OCI-LY3 (cell line): ENCODE data around the gene ERBB2.

Experiments
- EZH2phosphoT487 ChIP-seq: fragments of 200-600 bp; shearing (Covaris generic); IDR thresholded peaks from 2 replicates; pipeline ENCODE4 v1.6.1; 2018; ENCODE audit warnings: antibody characterized with exemption, mixed run types, low read depth
- TF ChIP-seq, protein P1 (sequence below): fragments of 200-600, 300-600 bp; sonication (generic); IDR thresholded peaks from 2 replicates; pipeline ENCODE4 v1.5.1; 2014; ENCODE audit warnings: antibody characterized with exemption, low read length, low read depth

DNA sequence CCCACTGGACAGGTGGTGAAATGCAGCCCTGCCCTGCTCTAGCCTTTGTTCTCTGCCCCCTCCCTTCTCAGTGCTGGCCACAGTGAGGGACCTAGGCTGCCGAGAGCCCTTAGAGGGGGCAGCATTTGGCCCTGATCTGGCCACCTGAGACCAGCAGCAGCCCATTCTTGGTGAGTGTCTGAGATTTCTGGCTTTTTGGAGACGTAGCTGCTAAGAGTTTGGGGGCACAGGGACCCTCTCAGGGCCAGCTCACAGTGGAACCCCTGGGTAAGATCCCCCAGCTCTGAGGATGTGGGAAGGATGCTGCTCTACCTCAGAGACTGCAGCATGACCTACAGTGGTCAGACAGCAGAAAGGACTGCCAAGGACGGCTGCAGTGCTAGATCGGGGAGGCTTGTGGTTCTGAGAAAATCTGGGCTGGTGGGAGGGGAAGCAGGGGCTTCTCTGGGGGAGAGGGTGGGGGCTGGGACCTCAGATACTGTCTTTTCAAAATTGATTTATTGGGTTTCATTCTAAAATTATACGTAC is 51.2 kb downstream of the ERBB2 start:
- TF ChIP-seq, protein P1, sequence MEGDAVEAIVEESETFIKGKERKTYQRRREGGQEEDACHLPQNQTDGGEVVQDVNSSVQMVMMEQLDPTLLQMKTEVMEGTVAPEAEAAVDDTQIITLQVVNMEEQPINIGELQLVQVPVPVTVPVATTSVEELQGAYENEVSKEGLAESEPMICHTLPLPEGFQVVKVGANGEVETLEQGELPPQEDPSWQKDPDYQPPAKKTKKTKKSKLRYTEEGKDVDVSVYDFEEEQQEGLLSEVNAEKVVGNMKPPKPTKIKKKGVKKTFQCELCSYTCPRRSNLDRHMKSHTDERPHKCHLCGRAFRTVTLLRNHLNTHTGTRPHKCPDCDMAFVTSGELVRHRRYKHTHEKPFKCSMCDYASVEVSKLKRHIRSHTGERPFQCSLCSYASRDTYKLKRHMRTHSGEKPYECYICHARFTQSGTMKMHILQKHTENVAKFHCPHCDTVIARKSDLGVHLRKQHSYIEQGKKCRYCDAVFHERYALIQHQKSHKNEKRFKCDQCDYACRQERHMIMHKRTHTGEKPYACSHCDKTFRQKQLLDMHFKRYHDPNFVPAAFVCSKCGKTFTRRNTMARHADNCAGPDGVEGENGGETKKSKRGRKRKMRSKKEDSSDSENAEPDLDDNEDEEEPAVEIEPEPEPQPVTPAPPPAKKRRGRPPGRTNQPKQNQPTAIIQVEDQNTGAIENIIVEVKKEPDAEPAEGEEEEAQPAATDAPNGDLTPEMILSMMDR = no peak
- no peak for TF ChIP-seq EZH2phosphoT487
